Testis (tissue), 2 donors: ENCODE data around the gene E2F7.

ENCODE experiments used
- CTCF ChIP-seq, 3 experiments: fragments of 450-650 bp in 2 of 3; fragments of 200-600 bp in 1 of 3; sonication (generic) in 1 of 3; IDR thresholded peaks; one replicate each; pipeline ENCODE4 v1.5.1; 2016 to 2019; ENCODE audit warnings: antibody characterized with exemption in 3 of 3, mild to moderate bottlenecking in 2 of 3, moderate library complexity in 1 of 3
- POLR2A ChIP-seq: fragments of 450-650 bp; IDR thresholded peaks from one replicate; pipeline ENCODE4 v1.6.1; 2017; ENCODE audit warnings: antibody characterized with exemption, mild to moderate bottlenecking, moderate library complexity

DNA sequence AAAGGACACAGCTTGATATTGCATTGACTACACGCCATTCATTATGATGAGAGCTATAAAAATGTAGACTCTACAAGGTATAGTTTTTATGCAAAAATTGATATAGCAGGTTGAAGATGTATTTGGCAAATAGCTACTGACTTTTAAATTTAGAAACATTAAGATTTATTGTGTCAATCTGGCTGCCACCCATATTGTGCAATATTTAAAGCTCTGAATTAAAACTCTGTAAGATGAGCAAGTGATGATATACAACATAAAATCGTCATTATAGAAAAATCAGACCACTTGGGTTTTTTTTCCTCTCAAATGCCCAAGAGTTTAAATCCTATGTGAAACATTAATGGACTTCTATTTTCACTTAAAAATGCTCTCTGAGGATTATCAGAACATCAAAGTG is 36.8 kb upstream of the E2F7 start:
- TF ChIP-seq CTCF (IDR thresholded peaks at IDR 0.05) (no peak), POLR2A (no peak)
